ENCODE results near the gene C12orf60.

- TF ChIP-seq POLR2A (IDR thresholded peaks at IDR 0.05) (peak in 1 of 2 donors; percentile 72), CTCF (IDR thresholded peaks at IDR 0.05) (peak; percentile 53 to 92 (median 88))
These were observed 33.4 kb upstream of the C12orf60 start for GRCh38 chr12:14769969-14770495.

Measured in thyroid gland (tissue), 4 donors.